Endothelial cell (in vitro differentiated cells): ENCODE data around the gene NMNAT3. TPM values are rescaled to one million over a fixed set of nuclear protein-coding genes. Genes with fewer than 3 reads are reported as not detected.

Source experiments
- DNase-seq: peaks from one replicate; pipeline ENCODE4 v3.0.0; 2021; ENCODE audit warnings: low spot score
- H3K27ac Mint-ChIP-seq: one replicate; pipeline ENCODE4 v1.8.0; 2021; ENCODE audit warnings: mixed read lengths, inconsistent platforms; ENCODE audit not compliant: unreplicated experiment
- H3K27me3 Mint-ChIP-seq: one replicate; pipeline ENCODE4 v1.8.0; 2021; ENCODE audit warnings: mild to moderate bottlenecking, moderate library complexity, mixed read lengths, inconsistent platforms; ENCODE audit not compliant: unreplicated experiment
- H3K36me3 Mint-ChIP-seq: one replicate; pipeline ENCODE4 v1.8.0; 2021; ENCODE audit warnings: mild to moderate bottlenecking, low read depth, mixed read lengths, inconsistent platforms; ENCODE audit not compliant: unreplicated experiment
- H3K4me1 Mint-ChIP-seq: one replicate; pipeline ENCODE4 v1.8.0; 2021; ENCODE audit warnings: mild to moderate bottlenecking, mixed read lengths, inconsistent platforms; ENCODE audit not compliant: unreplicated experiment
- H3K4me3 Mint-ChIP-seq: one replicate; pipeline ENCODE4 v1.8.0; 2021; ENCODE audit warnings: mild to moderate bottlenecking, mixed read lengths, inconsistent platforms; ENCODE audit not compliant: unreplicated experiment
- H3K9me3 Mint-ChIP-seq: one replicate; pipeline ENCODE4 v1.8.0; 2021; ENCODE audit warnings: mixed read lengths, inconsistent platforms; ENCODE audit not compliant: unreplicated experiment
- total RNA-seq: library from RNA; stranded (reverse); fragmentation: NEBNext Ultra II Directional; extraction: Animal tissue kit (Norgen Biotek cat#: 25700); gene quantifications from one replicate; pipeline ENCODE4 v1.2.1, GENCODE V29; 2021; ENCODE audit not compliant: unreplicated experiment
- TF ChIP-seq, protein P1 (sequence below): fragments of 200-600 bp; sonication (generic); IDR thresholded peaks from one replicate; pipeline ENCODE4 v1.5.0; 2021; ENCODE audit warnings: antibody characterized with exemption; ENCODE audit not compliant: unreplicated experiment

The NMNAT3 gene
- total RNA-seq, 1 donor from 2014 or later: 0.62 TPM

DNA sequence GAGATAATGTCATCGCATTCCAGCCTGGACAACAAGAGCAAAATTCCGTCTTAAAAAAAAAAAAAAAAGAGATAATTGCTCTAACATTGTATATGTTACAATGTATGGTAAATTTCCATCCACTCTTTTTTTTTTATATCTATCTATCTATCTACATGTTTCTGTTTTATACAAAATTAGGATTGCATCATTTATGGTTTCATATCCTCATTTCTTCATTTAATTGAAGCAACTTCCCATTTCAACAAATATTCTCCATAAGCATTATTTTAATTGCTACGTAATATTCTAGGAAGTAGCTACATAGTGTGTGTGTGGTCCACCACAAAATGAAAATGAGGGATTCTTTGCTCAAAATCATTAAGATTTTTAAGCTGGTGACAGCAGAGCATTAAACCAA, 156.6 kb downstream of the NMNAT3 start:
- no peak overlapping the region for H3K27ac Mint-ChIP-seq
- H3K4me3 Mint-ChIP-seq: no peak overlapping the region
- no peaks in the 10 kb centered on the region for H3K9me3 Mint-ChIP-seq
- DNase-seq: no peak
- peaks cover 6% of the 10 kb centered on the region for H3K27me3 Mint-ChIP-seq
- peaks cover 6% of the 10 kb centered on the region for H3K36me3 Mint-ChIP-seq
- no peaks in the 10 kb centered on the region for H3K4me1 Mint-ChIP-seq
- TF ChIP-seq, protein P1, sequence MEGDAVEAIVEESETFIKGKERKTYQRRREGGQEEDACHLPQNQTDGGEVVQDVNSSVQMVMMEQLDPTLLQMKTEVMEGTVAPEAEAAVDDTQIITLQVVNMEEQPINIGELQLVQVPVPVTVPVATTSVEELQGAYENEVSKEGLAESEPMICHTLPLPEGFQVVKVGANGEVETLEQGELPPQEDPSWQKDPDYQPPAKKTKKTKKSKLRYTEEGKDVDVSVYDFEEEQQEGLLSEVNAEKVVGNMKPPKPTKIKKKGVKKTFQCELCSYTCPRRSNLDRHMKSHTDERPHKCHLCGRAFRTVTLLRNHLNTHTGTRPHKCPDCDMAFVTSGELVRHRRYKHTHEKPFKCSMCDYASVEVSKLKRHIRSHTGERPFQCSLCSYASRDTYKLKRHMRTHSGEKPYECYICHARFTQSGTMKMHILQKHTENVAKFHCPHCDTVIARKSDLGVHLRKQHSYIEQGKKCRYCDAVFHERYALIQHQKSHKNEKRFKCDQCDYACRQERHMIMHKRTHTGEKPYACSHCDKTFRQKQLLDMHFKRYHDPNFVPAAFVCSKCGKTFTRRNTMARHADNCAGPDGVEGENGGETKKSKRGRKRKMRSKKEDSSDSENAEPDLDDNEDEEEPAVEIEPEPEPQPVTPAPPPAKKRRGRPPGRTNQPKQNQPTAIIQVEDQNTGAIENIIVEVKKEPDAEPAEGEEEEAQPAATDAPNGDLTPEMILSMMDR: no peak

DNA sequence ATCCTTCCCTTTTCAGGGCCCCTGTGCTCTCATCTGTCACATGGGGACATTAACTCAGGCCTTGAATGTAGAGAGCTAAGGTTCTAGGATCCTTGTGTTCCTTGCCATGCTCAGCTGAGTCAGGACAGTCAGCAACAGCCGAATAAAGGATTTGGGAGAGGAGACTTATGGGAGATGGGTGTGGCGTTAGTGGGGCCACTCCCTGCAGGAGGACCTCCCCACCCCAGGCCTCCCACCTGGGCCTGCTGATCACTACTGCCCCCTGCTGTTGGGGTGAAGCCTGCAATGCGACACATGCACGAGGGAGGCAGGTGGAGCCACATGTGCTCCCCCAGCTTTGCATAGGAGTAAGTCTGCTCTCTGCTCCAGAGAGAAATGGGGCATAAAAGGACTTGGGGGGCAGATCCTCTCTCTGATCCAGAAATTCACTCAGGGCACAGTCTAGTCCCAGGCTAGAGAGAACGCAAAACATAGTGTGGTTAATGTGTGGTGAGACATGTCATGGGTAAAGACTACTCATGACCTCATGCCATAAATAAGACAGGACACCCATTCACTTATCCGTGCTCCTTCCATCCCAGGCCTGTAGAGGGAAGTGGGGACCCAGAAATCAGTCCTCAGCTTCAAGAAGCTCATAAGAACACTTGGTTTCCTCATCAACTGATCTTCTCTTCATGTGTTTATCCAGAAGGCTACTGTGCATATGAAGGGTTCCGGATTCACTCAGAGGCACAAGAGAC, 157.6 kb downstream of the NMNAT3 start:
- DNase-seq: peak; percentile 28
- Mint-ChIP-seq H3K36me3 (peaks cover 3% of the 10 kb centered on the region), H3K27me3 (peaks cover 6% of the 10 kb centered on the region)

DNA sequence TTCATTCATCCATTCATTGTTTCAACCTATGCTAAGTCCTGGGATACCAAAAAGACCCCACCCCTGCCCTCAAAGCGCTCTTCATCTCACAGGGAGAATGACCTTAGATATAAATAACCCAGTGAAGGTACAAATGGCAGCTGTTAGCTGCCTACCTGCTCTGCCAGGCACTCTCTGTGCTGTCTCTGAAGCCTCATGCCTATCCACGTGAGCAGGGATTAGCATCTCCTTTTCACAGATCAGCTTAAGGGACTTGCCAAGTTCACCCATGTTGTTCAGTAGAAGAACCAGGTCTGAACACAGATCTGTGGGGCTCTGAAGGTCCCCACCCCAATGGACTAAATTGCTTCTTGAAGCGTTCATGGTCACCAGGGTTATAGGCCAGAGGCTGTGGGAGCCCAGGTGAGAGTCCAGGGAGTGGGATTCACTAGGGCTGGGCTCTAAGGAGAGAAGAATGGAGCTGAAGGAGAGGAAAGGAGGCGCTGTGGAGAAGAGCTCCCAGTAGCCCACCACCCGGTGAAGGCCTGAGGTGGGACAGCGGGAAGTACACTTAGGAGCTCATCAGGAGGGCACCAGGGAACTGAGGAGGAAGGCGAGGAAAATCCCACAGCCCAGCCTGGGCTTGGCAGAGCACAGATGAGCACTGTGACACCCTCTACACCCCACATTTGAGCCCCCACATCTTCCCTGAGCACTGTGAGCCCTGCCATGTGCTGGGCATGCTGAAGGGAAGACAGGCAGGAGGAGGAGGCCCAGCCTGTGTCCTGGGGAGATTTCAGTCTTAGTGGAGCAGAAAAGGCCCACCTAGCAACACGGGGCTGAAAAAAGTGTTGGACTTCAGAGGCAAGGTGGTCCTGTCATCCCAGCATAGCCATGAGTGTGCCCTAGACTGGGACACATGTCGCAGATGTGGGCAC, 158.6 kb downstream of the NMNAT3 start:
- Mint-ChIP-seq H3K9me3 (no peaks in the 10 kb centered on the region), H3K27ac (no peak overlapping the region), H3K27me3 (peaks cover 6% of the 10 kb centered on the region), H3K4me1 (no peaks in the 10 kb centered on the region), H3K4me3 (no peak overlapping the region), H3K36me3 (peaks cover 3% of the 10 kb centered on the region)
- DNase-seq: no peak
- TF ChIP-seq, protein P1: no peak

More for the DNA sequence above, 157.6 kb downstream of the NMNAT3 start:
- H3K9me3 Mint-ChIP-seq: no peaks in the 10 kb centered on the region
- no peaks in the 10 kb centered on the region for H3K4me1 Mint-ChIP-seq
- H3K4me3 Mint-ChIP-seq: no peak overlapping the region
- H3K27ac Mint-ChIP-seq: no peak overlapping the region
- TF ChIP-seq, protein P1: peak; percentile 39

DNA sequence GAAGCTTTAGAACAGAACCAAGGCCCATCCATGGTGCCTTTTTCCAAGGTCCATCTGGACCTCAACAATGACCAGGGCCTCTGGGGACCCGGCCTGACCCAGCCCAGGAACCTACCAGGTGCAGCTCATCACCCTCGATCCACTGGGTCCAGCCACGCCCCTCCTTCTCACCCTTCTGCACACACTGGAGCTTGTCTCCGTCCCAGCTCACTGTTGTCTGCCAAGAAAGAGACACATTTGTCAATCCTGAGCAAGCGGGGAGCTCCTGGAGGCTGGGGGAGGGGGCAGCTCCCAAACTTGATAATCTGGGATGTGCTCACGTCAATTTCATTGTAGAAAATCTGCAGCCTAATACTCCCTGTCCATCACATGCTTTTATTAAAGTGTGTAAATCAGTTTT, 159.5 kb downstream of the NMNAT3 start:
- TF ChIP-seq, protein P1: no peak
- Mint-ChIP-seq H3K27me3 (peaks cover 6% of the 10 kb centered on the region), H3K9me3 (no peaks in the 10 kb centered on the region), H3K4me1 (no peaks in the 10 kb centered on the region), H3K27ac (no peak overlapping the region), H3K36me3 (peaks cover 3% of the 10 kb centered on the region), H3K4me3 (no peak overlapping the region)
- DNase-seq: no peak
